IPS-20b (cell line): Measurements from ENCODE around the gene ASCC1.
"Not testable (repeated sequence)": the region's sequence is repeated elsewhere in the genome, so short reads cannot be mapped to it uniquely, and the experiment has no call there.

Experiments used
- H3K27ac ChIP-seq: one replicate; pipeline ENCODE4 v1.5.1; 2013; ENCODE audit warnings: low read length
- H3K27me3 ChIP-seq: 2 replicates; pipeline ENCODE4 v1.6.1; 2013; ENCODE audit warnings: mild to moderate bottlenecking, low read length, inconsistent platforms; ENCODE audit not compliant: insufficient read depth
- H3K36me3 ChIP-seq: 2 replicates; pipeline ENCODE4 v1.6.1; 2013; ENCODE audit warnings: low read depth, mild to moderate bottlenecking, inconsistent platforms, low read length, moderate library complexity; ENCODE audit not compliant: insufficient read depth
- H3K4me1 ChIP-seq: 2 replicates; pipeline ENCODE4 v1.6.1; 2013; ENCODE audit warnings: mild to moderate bottlenecking, control low read depth, inconsistent platforms, low read length, moderate library complexity; ENCODE audit not compliant: insufficient read depth
- H3K4me3 ChIP-seq: 2 replicates; pipeline ENCODE4 v1.5.1; 2013; ENCODE audit warnings: mild to moderate bottlenecking, low read length, inconsistent platforms
- H3K9ac ChIP-seq: 2 replicates; pipeline ENCODE4 v1.6.1; 2013; ENCODE audit warnings: low read depth, mild to moderate bottlenecking, inconsistent platforms, low read length, moderate library complexity
- H3K9me3 ChIP-seq: 2 replicates; pipeline ENCODE4 v1.6.1; 2013; ENCODE audit warnings: mild to moderate bottlenecking, low read depth, low read length, inconsistent platforms; ENCODE audit not compliant: insufficient read depth

The ASCC1 gene

DNA sequence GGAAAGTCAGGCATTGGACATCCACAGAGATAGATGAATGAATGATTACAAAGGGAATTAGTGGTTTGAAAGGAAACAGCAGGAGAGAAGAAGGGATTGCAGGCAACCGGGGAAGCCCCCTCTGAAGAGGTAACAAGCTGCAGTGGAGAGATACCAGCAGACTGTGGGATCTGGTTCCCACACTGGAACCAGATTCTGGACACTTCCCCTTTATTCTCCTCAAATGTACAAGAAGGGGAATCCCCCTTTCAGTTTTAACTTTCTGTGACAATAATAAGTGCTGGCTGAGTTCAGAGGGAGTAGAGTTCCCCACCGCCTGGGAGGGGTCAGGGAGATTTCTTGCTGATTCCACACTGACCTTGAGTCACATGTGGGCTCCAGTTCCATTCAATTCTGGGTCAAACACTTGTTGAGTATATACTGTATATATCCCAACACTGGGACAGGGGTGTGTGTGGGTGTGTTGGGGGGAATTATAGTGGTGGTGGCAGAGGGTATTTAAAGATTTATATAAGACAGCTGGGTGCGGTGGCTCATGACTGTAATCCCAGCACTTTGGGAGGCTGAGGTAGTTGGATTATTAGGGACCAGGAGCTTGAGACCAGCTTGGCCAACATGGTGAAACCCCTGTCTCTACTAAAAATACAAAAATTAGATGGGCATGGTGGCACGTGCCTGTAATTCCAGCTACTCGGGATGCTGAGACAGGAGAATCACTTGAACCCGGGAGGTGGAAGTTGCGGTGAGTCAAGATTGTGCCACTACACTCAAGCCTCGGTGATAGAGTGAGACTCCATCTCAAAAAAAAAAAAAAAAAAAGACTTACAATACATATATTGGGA, 41.2 kb upstream of the ASCC1 start:
- Histone ChIP-seq H3K27ac (no peak overlapping the region), H3K9ac (no peak overlapping the region), H3K4me1 (peaks cover 30% of the 10 kb centered on the region), H3K27me3 (no peaks in the 10 kb centered on the region), H3K36me3 (no peaks in the 10 kb centered on the region), H3K9me3 (no peaks in the 10 kb centered on the region), H3K4me3 (no peak overlapping the region)

DNA sequence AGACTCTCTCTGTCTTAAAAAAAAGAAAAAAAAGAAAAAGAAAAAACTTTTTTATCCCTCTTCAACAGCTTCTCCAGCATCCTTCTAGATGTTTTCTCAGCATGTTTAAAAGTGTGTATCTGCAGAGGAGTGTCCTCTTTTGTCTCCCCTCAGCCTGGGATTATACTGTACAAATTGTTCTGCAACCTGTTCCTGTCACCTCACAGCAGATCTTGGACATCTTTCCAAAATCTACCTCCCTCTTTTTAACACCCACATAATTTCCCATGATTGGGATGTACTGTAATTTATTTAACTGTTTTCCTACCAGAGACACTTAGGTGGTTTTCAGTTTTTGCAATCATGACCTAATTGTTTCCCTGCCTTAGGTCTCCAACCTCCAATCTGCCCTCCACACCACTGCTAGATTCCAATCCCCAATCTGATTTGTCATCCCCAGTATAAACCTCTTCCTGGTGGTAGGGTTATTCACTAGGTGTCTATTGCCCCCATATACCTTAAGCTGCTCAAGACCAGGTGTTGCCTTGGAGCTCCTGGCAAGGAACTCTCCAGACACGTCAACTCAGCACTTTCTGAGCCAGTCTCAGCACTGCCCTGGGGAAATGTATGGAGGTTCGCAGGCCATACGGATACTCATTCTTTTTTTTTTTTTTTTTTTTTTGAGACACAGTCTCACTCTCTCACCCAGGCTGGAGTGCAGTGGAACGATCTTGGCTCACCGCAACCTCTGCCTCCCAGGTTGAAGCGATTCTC, 40.1 kb upstream of the ASCC1 start:
- no peak overlapping the region for H3K4me3 ChIP-seq
- H3K9ac ChIP-seq = no peak overlapping the region
- no peaks in the 10 kb centered on the region for H3K9me3 ChIP-seq
- no peak overlapping the region for H3K27ac ChIP-seq
- H3K36me3 ChIP-seq = no peaks in the 10 kb centered on the region
- no peaks in the 10 kb centered on the region for H3K27me3 ChIP-seq
- peaks cover 23% of the 10 kb centered on the region for H3K4me1 ChIP-seq

DNA sequence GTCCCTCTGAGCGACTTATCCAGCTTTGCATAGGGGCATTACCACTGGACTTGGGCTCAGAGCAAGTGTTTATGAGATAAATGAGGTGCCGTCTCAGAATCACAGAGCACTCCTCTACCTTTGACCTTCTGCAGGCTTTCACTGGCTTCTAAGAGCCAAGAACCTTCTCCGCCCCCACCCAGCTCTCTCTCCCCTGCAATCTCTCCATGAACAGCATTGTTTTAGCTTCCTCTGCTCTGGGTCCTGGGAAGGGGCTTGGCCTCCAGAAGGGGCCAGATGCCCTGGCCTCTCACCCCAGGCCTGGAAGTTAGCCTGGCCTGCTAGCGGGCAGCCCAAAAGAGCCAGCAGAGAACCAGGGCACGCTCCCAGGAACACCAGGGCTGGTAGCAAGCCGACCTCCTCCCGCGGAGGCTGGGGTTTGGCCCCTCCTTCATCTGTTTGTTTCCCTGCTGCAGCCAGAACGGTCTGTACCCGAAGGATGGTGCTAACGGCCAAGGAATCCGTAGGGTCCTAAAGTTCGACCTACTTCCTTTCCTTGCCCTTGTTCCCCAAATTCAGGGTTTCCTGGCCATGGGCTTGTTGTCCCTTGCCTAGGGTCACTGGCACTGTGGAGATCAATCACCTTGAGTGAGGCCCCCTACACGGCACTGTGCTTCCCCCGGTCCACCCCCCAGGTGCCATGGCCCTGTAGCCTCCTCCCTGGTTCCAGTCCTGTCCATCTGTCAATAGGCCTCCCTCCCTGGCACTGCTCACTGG, 38.9 kb upstream of the ASCC1 start:
- H3K4me1 ChIP-seq = peaks cover 18% of the 10 kb centered on the region
- peak overlapping the region; percentile 77; the same call in 1 of the 2 replicates for H3K9ac ChIP-seq
- no peaks in the 10 kb centered on the region for H3K36me3 ChIP-seq
- H3K4me3 ChIP-seq = no peak overlapping the region; the same call in 1 of the 2 replicates
- no peaks in the 10 kb centered on the region for H3K9me3 ChIP-seq
- no peaks in the 10 kb centered on the region for H3K27me3 ChIP-seq
- H3K27ac ChIP-seq = peak overlapping the region; percentile 36

DNA sequence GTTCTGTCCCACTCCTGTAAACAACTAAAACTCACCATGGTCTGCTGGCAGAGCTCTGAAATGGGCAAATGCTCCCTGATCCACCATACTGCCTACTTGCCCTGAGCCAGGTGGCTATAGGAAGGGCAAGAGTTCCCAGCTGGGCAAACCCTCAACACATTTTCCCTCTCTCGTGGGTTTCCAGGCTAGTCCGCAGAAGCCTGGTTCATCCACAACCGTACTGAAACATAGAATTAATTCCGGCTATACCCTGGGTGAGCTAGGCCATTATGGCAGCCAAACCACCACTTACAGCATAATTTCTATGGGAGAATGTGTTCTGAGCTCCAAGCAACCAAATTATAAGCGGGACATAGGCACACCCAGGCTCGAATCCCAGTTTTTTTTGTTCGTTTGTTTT, 37.5 kb upstream of the ASCC1 start:
- Histone ChIP-seq H3K9ac (no peak overlapping the region), H3K4me3 (no peak overlapping the region), H3K4me1 (peaks cover 12% of the 10 kb centered on the region; the same call in 1 of the 2 replicates), H3K27me3 (no peaks in the 10 kb centered on the region), H3K36me3 (no peaks in the 10 kb centered on the region), H3K9me3 (no peaks in the 10 kb centered on the region), H3K27ac (no peak overlapping the region)

DNA sequence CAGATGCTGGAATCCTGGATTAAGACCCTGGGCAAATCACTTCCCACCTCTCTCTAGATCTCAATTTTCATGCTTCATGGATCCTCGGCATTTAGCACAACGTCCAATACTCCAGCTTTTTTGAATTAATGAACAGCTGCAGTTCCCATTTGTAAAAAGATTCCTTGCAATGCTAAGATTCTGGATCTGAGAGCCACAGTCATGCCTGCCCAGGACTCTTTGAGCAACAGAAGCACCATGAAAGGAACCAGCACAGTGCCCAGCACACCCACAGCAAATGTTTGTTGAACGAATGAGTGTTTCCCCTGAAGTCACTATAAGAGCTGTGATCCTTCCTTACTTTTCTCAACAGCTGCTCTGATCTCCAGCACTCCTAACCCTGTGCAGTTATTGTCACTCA, 36.9 kb upstream of the ASCC1 start:
- Histone ChIP-seq H3K36me3 (no peaks in the 10 kb centered on the region), H3K4me3 (no peak overlapping the region), H3K4me1 (peaks cover 17% of the 10 kb centered on the region; the same call in 1 of the 2 replicates), H3K27ac (no peak overlapping the region), H3K9me3 (no peaks in the 10 kb centered on the region), H3K27me3 (no peaks in the 10 kb centered on the region), H3K9ac (no peak overlapping the region)

DNA sequence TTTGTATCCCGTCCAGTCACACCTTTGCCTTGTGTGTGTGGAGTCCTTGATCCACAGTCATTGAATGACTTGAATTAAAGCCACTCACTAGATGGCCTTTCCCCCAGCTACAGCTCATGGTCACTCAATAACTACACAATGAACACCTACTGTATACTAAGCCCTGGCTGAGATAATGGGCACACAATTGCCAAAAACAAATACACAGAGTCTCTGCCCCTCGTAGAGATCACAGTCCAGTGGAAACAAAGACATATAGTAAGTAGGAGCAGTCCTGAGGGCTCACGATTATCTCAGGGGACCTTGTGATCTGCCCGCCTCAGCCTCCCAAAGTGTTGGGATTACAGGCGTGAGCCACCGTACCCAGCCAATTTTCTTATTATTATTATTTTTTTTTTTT, 35.6 kb upstream of the ASCC1 start:
- Histone ChIP-seq H3K27ac (no peak overlapping the region), H3K4me1 (peaks cover 19% of the 10 kb centered on the region; the same call in 1 of the 2 replicates), H3K9ac (no peak overlapping the region), H3K9me3 (no peaks in the 10 kb centered on the region), H3K36me3 (no peaks in the 10 kb centered on the region), H3K27me3 (no peaks in the 10 kb centered on the region), H3K4me3 (no peak overlapping the region)

DNA sequence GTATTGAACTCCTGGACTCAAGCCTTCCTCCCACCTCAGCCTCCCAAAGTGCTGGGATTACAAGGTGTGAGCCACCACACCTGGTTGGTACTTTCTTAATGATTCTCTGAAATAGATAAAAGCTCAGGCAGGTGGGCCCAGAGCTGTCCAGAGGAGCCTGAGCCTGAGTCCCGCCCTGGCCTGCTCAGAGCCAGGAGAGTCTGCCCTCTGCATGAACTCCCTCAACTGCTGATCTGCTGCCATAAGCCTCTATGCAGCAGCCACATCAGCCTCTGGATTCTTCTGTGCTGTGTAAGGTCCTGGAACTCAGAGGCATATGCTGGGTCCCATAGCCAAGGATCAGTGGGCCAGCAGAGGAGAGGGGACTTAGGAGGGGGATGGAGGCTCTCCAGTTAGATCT, 34.6 kb upstream of the ASCC1 start:
- no peak overlapping the region for H3K4me3 ChIP-seq
- H3K27me3 ChIP-seq = no peaks in the 10 kb centered on the region
- no peaks in the 10 kb centered on the region for H3K9me3 ChIP-seq
- H3K9ac ChIP-seq = no peak overlapping the region
- H3K4me1 ChIP-seq = peaks cover 19% of the 10 kb centered on the region; the same call in 1 of the 2 replicates
- no peaks in the 10 kb centered on the region for H3K36me3 ChIP-seq
- H3K27ac ChIP-seq = no peak overlapping the region

DNA sequence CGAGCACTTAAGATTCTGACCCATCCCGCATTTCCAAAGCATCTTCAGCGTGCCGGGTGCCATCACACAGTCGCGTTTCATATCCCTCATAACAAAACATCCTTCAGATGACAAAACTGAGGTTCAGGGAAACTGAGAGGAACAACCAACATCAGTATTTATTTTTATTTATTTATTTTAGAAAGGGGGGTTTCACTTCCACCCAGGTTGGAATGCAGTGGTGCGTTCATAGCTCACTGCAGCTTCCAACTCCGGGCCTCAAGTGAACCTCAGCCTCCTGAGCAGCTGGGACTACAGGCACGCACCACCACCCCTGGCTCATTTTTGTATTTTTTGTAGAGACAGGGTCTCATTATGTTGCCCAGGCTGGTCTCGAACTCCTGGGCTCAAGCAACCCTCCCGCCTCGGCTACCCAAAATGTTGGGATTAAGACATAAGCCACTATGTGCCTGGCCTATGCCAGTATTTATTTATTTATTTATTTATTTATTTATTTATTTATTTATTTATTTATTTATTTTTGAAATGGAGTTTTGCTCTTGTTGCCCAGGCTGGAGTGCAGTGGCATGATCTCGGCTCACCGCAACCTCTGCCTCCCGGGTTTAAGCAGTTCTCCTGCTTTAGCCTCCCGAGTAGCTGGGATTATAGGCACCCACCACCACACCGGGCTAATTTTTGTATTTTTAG, 33.2 kb upstream of the ASCC1 start:
- H3K27me3 ChIP-seq, H3K9ac ChIP-seq, H3K4me1 ChIP-seq, H3K36me3 ChIP-seq, H3K4me3 ChIP-seq, H3K9me3 ChIP-seq, H3K27ac ChIP-seq: not testable (repeated sequence)

DNA sequence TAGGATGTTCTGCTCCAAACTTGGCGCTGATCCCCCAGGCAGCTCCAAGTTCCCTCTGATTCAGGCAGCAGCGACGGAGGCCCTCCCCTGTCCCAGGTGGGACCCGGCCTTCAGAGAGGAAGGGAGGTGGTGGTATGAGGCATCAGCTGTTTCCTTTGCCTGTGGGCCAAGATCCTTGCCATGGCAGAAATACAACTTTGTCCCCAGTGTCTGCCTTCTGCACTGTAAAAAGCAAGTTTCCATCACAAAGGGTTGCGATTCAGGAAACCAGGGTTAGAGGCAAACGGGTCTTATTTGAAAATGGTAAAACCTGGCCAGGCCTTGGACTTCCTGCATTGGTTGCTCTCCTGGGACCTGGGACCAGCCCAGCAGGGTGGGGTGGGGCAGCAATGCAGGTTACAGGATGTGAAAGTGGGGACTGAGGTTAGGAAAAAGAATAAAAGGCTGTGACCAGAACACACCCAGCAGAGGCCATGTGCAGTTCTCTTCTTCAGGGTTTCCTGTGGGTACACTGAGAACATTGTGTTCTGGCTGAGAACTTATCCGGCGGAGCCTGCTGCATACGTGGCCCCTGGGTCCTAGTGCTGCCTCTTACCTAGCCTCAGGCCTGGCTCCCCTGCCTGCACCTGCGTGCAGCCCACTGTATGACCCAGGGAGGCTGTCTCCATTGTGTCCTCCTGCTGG, 32.5 kb upstream of the ASCC1 start:
- Histone ChIP-seq H3K9me3 (no peaks in the 10 kb centered on the region), H3K36me3 (no peaks in the 10 kb centered on the region), H3K27ac (no peak overlapping the region), H3K4me1 (peaks cover 10% of the 10 kb centered on the region; the same call in 1 of the 2 replicates), H3K4me3 (peak overlapping the region; percentile 49), H3K27me3 (no peaks in the 10 kb centered on the region), H3K9ac (peak overlapping the region; percentile 70; the same call in 1 of the 2 replicates)

DNA sequence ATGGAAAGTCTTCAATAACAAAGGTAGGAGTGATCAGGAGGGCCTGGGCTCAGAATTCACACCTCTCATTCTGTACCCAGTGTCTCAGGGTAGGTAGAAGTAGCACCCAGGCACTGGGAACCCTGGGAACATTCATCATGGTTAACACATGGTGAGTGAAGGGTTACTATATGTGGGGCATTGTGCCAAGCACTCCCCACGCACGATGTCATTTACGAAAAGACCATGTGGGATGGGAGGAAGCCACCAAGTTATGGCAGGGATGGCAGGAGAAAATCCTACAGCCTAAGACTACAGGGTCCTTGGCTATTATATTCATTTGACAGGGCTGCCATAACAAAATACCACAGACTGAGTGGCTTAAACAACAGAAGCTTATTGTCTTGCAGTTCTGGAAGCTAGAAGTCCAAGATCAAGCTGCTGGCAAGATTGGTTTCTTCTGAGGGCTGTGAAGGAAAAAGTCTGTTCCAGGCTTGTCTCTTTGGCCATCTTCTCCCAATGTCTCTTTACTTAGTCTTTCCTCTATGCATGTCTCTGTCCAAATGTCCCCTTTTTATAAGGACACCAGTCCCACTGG, 30.0 kb upstream of the ASCC1 start:
- Histone ChIP-seq H3K27ac (no peak overlapping the region), H3K9me3 (no peaks in the 10 kb centered on the region), H3K4me1 (peaks cover 10% of the 10 kb centered on the region; the same call in 1 of the 2 replicates), H3K36me3 (no peaks in the 10 kb centered on the region), H3K4me3 (no peak overlapping the region), H3K27me3 (no peaks in the 10 kb centered on the region), H3K9ac (no peak overlapping the region)
